ENCODE measurements around the gene RBM26.

RBM26 gene

DNA sequence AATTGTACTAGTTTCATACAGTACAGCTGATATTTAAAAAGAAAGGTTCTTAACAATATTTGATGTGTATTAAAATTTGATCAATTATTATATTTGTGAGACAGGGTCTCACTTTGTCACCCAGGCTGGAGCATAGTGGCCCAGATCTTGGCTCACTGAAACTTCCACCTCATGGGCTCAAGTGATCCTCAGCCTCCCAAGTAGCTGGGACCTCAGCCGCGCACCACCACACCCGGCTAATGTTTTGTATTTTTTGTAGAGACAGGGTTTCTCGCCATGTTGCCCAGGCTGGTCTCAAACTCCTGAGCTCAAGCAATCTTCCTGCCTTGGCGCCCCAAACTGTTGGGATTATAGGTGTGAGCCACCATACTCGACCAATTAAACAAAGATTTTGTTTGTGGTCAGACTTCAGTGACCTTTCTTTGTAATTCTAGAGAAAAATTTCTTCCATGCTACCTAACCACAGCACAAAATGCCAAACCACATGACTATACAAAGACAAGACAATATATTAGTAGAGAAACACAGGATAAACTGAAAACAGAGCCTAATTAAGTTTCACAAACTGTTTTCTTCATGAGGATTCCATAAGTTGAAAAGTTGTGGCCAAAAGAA is 59.6 kb downstream of the RBM26 start:
- no peak overlapping the region for H3K4me2 ChIP-seq (ENCODE audit: low read length)
- no peaks in the 10 kb centered on the region for H3K27me3 ChIP-seq (ENCODE audit: control insufficient read depth, insufficient read depth, low read length)
- H3K27ac ChIP-seq: no peak overlapping the region
- no peaks in the 10 kb centered on the region for H3K36me3 ChIP-seq (ENCODE audit: control insufficient read depth, insufficient read depth, low read length)
- no peak overlapping the region for H3K4me3 ChIP-seq (ENCODE audit: low read depth, low read length)
- no peak overlapping the region for H3K9ac ChIP-seq
- no peaks in the 10 kb centered on the region for H3K79me2 ChIP-seq
- H2AFZ ChIP-seq: no peak overlapping the region
- H3K4me1 ChIP-seq: no peaks in the 10 kb centered on the region
- H3K9me3 ChIP-seq (ENCODE audit: control insufficient read depth, low read length): no peaks in the 10 kb centered on the region
- TF ChIP-seq, protein P1, sequence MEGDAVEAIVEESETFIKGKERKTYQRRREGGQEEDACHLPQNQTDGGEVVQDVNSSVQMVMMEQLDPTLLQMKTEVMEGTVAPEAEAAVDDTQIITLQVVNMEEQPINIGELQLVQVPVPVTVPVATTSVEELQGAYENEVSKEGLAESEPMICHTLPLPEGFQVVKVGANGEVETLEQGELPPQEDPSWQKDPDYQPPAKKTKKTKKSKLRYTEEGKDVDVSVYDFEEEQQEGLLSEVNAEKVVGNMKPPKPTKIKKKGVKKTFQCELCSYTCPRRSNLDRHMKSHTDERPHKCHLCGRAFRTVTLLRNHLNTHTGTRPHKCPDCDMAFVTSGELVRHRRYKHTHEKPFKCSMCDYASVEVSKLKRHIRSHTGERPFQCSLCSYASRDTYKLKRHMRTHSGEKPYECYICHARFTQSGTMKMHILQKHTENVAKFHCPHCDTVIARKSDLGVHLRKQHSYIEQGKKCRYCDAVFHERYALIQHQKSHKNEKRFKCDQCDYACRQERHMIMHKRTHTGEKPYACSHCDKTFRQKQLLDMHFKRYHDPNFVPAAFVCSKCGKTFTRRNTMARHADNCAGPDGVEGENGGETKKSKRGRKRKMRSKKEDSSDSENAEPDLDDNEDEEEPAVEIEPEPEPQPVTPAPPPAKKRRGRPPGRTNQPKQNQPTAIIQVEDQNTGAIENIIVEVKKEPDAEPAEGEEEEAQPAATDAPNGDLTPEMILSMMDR (IDR thresholded peaks at IDR 0.05): no peak

DNA sequence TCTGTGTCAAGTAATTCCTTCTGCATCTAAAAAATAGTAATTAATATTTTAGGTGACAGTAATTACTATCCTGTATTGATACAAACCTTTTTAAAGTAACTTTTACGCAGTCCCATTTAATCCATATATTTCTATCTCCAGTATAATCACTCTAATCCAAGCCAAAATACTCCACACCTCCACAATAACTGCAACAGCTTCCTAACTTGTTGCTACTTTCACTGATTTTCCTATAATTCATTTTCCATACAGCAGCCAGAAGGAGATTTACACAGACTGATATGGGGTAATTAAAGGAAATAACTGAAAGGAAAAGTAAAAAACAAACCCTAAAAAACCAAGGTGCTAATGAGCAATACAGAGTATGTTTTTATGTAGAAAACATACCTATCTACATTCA is 64.9 kb downstream of the RBM26 start:
- H3K9me3 ChIP-seq (ENCODE audit: control insufficient read depth, low read length): no peaks in the 10 kb centered on the region
- H3K4me1 ChIP-seq: no peaks in the 10 kb centered on the region
- H2AFZ ChIP-seq: no peak overlapping the region
- no peak overlapping the region for H3K27ac ChIP-seq
- TF ChIP-seq, protein P1 (IDR thresholded peaks at IDR 0.05): no peak
- H3K4me3 ChIP-seq (ENCODE audit: low read depth, low read length): no peak overlapping the region
- H3K79me2 ChIP-seq: no peaks in the 10 kb centered on the region
- H3K27me3 ChIP-seq (ENCODE audit: control insufficient read depth, insufficient read depth, low read length): no peaks in the 10 kb centered on the region
- H3K36me3 ChIP-seq (ENCODE audit: control insufficient read depth, insufficient read depth, low read length): no peaks in the 10 kb centered on the region
- H3K9ac ChIP-seq: no peak overlapping the region
- no peak overlapping the region for H3K4me2 ChIP-seq (ENCODE audit: low read length)

DNA sequence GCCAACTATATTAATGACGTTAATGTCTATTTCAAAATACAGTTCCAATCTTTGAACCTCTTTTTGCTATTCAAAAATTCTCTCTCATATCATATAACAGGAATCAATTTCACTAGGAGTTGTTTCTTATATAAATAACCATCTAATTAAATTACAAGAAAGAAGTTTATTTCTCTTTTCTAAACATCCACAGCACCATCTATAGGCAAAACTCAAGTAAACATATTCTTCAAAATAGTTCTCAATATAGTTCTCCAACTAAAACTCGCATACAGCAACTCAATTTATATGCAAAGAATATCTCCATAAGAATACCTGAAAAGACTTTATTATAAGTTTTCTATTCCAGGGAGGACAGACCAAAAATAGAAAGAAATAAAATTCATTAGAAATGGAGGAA is 65.6 kb downstream of the RBM26 start:
- Histone ChIP-seq H3K4me2 (ENCODE audit: low read length) (no peak overlapping the region), H3K79me2 (no peaks in the 10 kb centered on the region), H3K4me3 (ENCODE audit: low read depth, low read length) (no peak overlapping the region), H3K27me3 (ENCODE audit: control insufficient read depth, insufficient read depth, low read length) (no peaks in the 10 kb centered on the region), H3K9ac (no peak overlapping the region), H3K9me3 (ENCODE audit: control insufficient read depth, low read length) (no peaks in the 10 kb centered on the region), H3K4me1 (no peaks in the 10 kb centered on the region), H3K36me3 (ENCODE audit: control insufficient read depth, insufficient read depth, low read length) (no peaks in the 10 kb centered on the region), H2AFZ (no peak overlapping the region), H3K27ac (no peak overlapping the region)
- TF ChIP-seq, protein P1 (IDR thresholded peaks at IDR 0.05): no peak

DNA sequence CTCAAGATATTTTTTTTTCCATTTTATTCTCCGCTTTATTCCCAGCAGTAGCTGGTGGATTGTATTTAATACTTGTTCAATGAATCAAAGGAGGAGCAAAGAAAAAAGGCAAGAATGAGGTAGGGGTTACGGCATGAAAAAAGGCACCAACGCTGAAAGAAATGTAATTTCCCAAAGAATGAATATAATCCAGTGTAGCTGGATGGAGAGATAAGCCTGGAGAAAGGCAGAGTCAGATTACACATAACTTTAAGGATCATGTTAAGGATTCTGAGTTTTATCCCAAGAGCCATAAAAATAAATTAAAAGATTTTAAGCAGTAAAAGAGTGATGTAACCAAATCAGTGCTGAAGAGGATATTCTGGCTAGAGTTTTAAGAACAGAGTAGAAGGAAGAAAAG is 67.7 kb downstream of the RBM26 start:
- H3K4me3 ChIP-seq (ENCODE audit: low read depth, low read length): no peak overlapping the region
- H3K36me3 ChIP-seq (ENCODE audit: control insufficient read depth, insufficient read depth, low read length): no peaks in the 10 kb centered on the region
- H3K4me1 ChIP-seq: no peaks in the 10 kb centered on the region
- H3K27me3 ChIP-seq (ENCODE audit: control insufficient read depth, insufficient read depth, low read length): no peaks in the 10 kb centered on the region
- H3K79me2 ChIP-seq: no peaks in the 10 kb centered on the region
- no peaks in the 10 kb centered on the region for H3K9me3 ChIP-seq (ENCODE audit: control insufficient read depth, low read length)
- no peak overlapping the region for H3K27ac ChIP-seq
- TF ChIP-seq, protein P1 (IDR thresholded peaks at IDR 0.05): no peak
- H3K9ac ChIP-seq: no peak overlapping the region
- no peak overlapping the region for H3K4me2 ChIP-seq (ENCODE audit: low read length)
- H2AFZ ChIP-seq: no peak overlapping the region

DNA sequence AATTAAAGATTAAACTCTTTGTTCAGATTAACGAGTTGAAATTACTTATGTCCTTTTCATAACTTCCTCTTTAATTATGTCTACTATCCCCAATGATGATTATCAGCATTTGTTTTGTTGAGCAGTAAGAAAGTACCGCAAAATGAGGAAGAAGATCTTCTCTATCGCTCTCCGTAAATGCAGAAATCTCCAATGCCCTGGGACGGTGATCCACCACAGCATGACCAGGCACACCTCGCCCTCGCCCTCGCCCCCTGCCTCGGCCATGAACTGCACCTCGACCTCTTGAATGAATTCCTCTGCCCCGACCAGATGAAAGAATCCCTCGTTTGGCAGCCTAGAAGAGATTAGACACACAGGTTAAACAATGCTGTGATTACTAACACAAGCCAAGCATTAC is 69.1 kb downstream of the RBM26 start:
- no peaks in the 10 kb centered on the region for H3K36me3 ChIP-seq (ENCODE audit: control insufficient read depth, insufficient read depth, low read length)

More for the DNA sequence above, 69.1 kb downstream of the RBM26 start:
- no peaks in the 10 kb centered on the region for H3K79me2 ChIP-seq
- no peak overlapping the region for H2AFZ ChIP-seq
- H3K27me3 ChIP-seq (ENCODE audit: control insufficient read depth, insufficient read depth, low read length): no peaks in the 10 kb centered on the region
- no peak overlapping the region for H3K4me3 ChIP-seq (ENCODE audit: low read depth, low read length)
- no peaks in the 10 kb centered on the region for H3K9me3 ChIP-seq (ENCODE audit: control insufficient read depth, low read length)
- TF ChIP-seq, protein P1 (IDR thresholded peaks at IDR 0.05): no peak
- H3K27ac ChIP-seq: no peak overlapping the region
- no peaks in the 10 kb centered on the region for H3K4me1 ChIP-seq
- H3K9ac ChIP-seq: no peak overlapping the region
- H3K4me2 ChIP-seq (ENCODE audit: low read length): no peak overlapping the region
